Activated CD8-positive, alpha-beta T cell treated with anti-CD3 and anti-CD28 coated beads for 36 hours (primary cell): ENCODE measurements around the gene OXA1L. TPM values are rescaled to one million over a fixed set of nuclear protein-coding genes. Genes with fewer than 3 reads are reported as not detected.
"Not testable (repeated sequence)": the region's sequence is repeated elsewhere in the genome, so short reads cannot be mapped to it uniquely, and the experiment has no call there.

Experiments
- ATAC-seq: fragments of 200-7000 bp; cut with Tn5 transposase; one replicate; pipeline ENCODE4 v1.10.0; 2021; ENCODE audit warnings: mild to moderate bottlenecking, moderate library complexity
- CTCF ChIA-PET: fragments of 350-600 bp; sonication (Branson Sonifier 250); formaldehyde crosslinking; loops from one replicate; lab custom pipeline; 2021; ENCODE audit warnings: antibody characterized with exemption; lab: Charles Lee
- POLR2A ChIA-PET: fragments of 350-600 bp; sonication (Branson Sonifier 250); formaldehyde crosslinking; loops from one replicate; lab custom pipeline; 2021; ENCODE audit warnings: antibody characterized with exemption; lab: Charles Lee
- DNase-seq: peaks from one replicate; pipeline ENCODE4 v3.0.0-alpha.2; 2020
- H3K27ac Mint-ChIP-seq: one replicate; pipeline ENCODE4 v1.8.0; 2021; ENCODE audit warnings: mild to moderate bottlenecking, mixed read lengths
- H3K27me3 Mint-ChIP-seq: one replicate; pipeline ENCODE4 v1.8.0; 2021; ENCODE audit warnings: mixed read lengths
- H3K36me3 Mint-ChIP-seq: one replicate; pipeline ENCODE4 v1.8.0; 2021; ENCODE audit warnings: low read depth, mixed read lengths
- H3K4me1 Mint-ChIP-seq: one replicate; pipeline ENCODE4 v1.8.0; 2021; ENCODE audit warnings: low read depth, mixed read lengths
- H3K4me3 Mint-ChIP-seq: one replicate; pipeline ENCODE4 v1.8.0; 2021; ENCODE audit warnings: mild to moderate bottlenecking, moderate library complexity, mixed read lengths
- H3K9me3 Mint-ChIP-seq: one replicate; pipeline ENCODE4 v1.8.0; 2021; ENCODE audit warnings: mixed read lengths
- intact Hi-C: fragments of 100-400 bp; cut with micrococcal nuclease; formaldehyde crosslinking; loops from one replicate; pipeline ENCODE4 v1.10.0; 2022
- total RNA-seq, 2 experiments: library from RNA; stranded (reverse); gene quantifications; one replicate each; pipeline ENCODE4 v1.2.3, GENCODE V29; 2021
- TF ChIP-seq, protein P1 (sequence below): fragments of 200-600 bp; IDR thresholded peaks from one replicate; pipeline ENCODE4 v1.8.0; 2022; ENCODE audit warnings: antibody characterized with exemption, mild to moderate bottlenecking

The OXA1L gene
- total RNA-seq, 2 experiments from 2014 or later: 134 to 140 TPM

DNA sequence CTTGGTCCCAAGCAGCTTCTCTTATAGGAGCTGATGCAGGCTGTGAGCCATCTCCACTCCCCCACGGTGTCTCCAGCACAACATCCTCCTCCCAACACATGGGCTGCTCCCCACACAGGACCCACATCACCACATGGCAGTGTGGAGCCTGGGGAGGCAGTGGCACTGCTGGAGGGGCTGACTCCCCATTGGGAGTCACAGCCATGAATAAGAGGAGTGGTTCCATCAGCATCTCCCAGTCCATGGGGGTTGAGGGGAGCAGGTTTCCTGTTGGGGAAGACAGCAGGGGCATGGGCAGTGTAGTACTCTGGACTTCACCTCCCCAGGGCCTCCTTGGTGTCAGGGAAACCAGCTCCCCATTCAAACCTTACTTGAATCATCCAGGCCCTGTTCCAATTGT is 40.5 kb upstream of the OXA1L start:
- Mint-ChIP-seq H3K9me3 (no peaks in the 10 kb centered on the region), H3K36me3 (no peaks in the 10 kb centered on the region), H3K27ac (no peak overlapping the region), H3K4me3 (no peak overlapping the region), H3K4me1 (no peaks in the 10 kb centered on the region), H3K27me3 (no peaks in the 10 kb centered on the region)
- TF ChIP-seq, protein P1, sequence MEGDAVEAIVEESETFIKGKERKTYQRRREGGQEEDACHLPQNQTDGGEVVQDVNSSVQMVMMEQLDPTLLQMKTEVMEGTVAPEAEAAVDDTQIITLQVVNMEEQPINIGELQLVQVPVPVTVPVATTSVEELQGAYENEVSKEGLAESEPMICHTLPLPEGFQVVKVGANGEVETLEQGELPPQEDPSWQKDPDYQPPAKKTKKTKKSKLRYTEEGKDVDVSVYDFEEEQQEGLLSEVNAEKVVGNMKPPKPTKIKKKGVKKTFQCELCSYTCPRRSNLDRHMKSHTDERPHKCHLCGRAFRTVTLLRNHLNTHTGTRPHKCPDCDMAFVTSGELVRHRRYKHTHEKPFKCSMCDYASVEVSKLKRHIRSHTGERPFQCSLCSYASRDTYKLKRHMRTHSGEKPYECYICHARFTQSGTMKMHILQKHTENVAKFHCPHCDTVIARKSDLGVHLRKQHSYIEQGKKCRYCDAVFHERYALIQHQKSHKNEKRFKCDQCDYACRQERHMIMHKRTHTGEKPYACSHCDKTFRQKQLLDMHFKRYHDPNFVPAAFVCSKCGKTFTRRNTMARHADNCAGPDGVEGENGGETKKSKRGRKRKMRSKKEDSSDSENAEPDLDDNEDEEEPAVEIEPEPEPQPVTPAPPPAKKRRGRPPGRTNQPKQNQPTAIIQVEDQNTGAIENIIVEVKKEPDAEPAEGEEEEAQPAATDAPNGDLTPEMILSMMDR: no peak
- ChIA-PET CTCF (no interaction called here), POLR2A (no interaction called here)
- ATAC-seq (no peak), DNase-seq (no peak)
- intact Hi-C loops: no loop called here

DNA sequence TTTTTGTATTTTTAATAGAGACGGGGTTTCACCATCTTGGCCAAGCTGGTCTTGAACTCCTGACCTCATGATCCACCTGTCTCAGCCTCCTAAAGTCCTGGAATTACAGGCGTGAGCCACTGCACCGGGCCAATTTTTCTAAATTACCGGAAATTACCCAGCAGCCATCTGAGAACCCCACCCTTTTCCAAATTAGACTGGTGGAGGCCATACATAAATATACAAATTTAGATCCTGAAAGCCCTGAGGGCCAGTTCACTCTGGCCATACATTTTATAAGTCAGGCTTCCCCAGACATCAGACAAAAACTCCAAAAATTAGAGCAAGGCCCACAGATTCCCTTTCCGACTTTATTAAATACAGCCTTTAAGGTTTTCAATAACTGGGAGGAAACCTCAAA is 34.4 kb upstream of the OXA1L start:
- ATAC-seq, intact Hi-C loops, H3K27me3 Mint-ChIP-seq, H3K36me3 Mint-ChIP-seq, DNase-seq, H3K4me1 Mint-ChIP-seq, H3K9me3 Mint-ChIP-seq, H3K27ac Mint-ChIP-seq, POLR2A ChIA-PET, H3K4me3 Mint-ChIP-seq: not testable (repeated sequence)
- CTCF ChIA-PET: interaction anchor here (0.8 to 2.1 kb wide), 4 partner anchors 18 to 161 kb away, joined by 3 to 6 read pairs (median 3); partner anchors contain the start of gene OXA1L

DNA sequence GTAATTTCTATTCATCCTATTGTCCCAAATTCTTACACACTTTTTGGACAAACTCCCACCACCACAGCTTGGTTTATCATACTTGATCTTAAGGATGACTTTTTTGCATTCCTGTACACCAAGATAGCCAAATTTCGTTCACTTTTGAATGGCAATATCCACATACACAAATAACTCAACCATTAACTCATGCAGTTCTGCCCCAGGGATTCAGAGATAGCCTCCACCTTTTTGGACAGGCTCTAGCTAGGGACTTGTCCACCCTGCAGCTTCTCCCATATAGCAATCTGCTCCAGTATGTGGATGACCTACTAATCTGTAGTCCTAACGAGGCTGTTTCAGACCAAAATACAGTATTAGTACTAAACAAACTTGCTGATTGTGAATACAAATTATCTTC is 32.7 kb upstream of the OXA1L start:
- intact Hi-C loops: no loop called here
- Mint-ChIP-seq H3K4me1 (peaks cover 7% of the 10 kb centered on the region), H3K36me3 (no peaks in the 10 kb centered on the region), H3K27me3 (peaks cover 8% of the 10 kb centered on the region), H3K4me3 (no peak overlapping the region), H3K9me3 (no peaks in the 10 kb centered on the region), H3K27ac (no peak overlapping the region)
- POLR2A ChIA-PET: no interaction called here
- CTCF ChIA-PET: interaction anchor here (0.8 to 1.5 kb wide), 4 partner anchors 18 to 139 kb away, joined by 3 to 4 read pairs (median 3); no protein-coding TSS in a partner anchor
- no peak for ATAC-seq
- DNase-seq: no peak
- TF ChIP-seq, protein P1: no peak

DNA sequence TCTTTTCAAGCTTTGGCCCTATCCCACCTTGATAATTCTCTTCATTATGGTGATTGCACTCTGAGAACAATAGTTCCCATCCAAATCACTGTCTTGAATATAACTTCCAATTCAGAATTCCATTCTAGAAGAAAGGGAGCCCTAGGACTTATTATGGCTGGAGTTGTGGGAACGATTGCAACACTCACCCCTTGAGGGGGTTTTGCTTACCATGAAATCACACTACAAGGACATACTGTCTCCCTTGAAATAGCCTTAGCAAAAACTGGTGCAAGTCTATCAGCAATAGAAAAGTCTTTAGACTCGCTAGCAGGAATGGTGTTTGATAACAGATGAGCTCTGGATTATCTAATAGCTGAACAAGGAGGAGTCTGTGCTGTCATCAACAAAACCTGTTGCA is 31.4 kb upstream of the OXA1L start:
- Mint-ChIP-seq H3K9me3 (no peaks in the 10 kb centered on the region), H3K4me3 (no peak overlapping the region), H3K27ac (no peak overlapping the region), H3K4me1 (peaks cover 7% of the 10 kb centered on the region), H3K36me3 (no peaks in the 10 kb centered on the region), H3K27me3 (peaks cover 8% of the 10 kb centered on the region)
- POLR2A ChIA-PET: no interaction called here
- no peak for DNase-seq
- ATAC-seq: no peak
- CTCF ChIA-PET: no interaction called here
- intact Hi-C loops: no loop called here
- TF ChIP-seq, protein P1: no peak

DNA sequence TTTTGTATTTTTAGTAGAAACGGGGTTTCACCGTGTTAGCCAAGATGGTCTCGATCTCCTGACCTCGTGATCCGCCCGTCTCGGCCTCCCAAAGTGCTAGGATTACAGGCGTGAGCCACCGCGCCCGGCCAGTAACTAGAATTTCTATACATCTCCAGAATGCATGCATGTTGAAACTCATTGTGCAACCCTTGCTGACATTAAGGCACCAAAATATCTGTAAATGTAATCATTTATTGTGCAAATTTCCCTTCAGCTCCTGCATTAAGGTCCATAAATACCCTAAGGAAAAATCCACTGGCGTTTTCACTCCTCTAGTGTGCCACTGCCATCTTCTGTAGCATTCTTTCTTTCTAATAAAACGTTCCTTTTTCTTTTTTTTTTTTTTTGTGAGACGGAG is 30.1 kb upstream of the OXA1L start:
- CTCF ChIA-PET: interaction anchor here (0.6 kb wide), 1 partner anchor 179 kb away, joined by 3 read pairs; no protein-coding TSS in a partner anchor
- intact Hi-C loops, H3K27ac Mint-ChIP-seq, H3K4me3 Mint-ChIP-seq, DNase-seq, H3K9me3 Mint-ChIP-seq, H3K27me3 Mint-ChIP-seq, H3K36me3 Mint-ChIP-seq, H3K4me1 Mint-ChIP-seq, POLR2A ChIA-PET, ATAC-seq: not testable (repeated sequence)

DNA sequence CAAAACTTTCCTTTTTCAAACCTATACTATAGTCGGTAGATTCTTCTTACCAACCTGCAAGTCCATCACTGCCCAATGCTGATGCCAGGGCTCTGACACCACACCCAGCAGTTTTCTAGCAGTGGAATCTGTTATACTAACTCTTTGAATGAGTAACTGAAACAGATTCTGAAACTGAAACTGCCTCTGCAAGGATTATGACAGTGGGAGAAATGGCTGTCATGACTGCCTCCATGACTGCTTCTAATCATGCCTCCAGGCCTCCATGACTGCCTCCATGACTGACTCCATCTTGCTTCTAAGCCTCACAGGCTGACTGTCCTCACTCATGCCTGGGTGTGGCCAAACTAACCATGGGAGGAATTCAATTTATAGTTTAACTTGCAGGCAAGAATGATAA is 29.4 kb upstream of the OXA1L start:
- Mint-ChIP-seq H3K4me1 (peaks cover 7% of the 10 kb centered on the region), H3K36me3 (no peaks in the 10 kb centered on the region), H3K27me3 (peaks cover 4% of the 10 kb centered on the region), H3K27ac (peak overlapping the region; percentile 73), H3K4me3 (no peak overlapping the region), H3K9me3 (no peaks in the 10 kb centered on the region)
- ChIA-PET CTCF (no interaction called here), POLR2A (no interaction called here)
- ATAC-seq: peak; percentile 98
- intact Hi-C loops: no loop called here
- TF ChIP-seq, protein P1: no peak
- DNase-seq: peak; percentile 69
